ENCODE results near the gene NUP155.
"Not testable (repeated sequence)": the region's sequence is repeated elsewhere in the genome, so short reads cannot be mapped to it uniquely, and the experiment has no call there.

NUP155 gene

GRCh38 chr5:37275511-37275910, 95.4 kb downstream of the NUP155 start:
- no peak for DNase-seq (ENCODE audit: low read depth)

GRCh38 chr5:37272511-37272910, 98.4 kb downstream of the NUP155 start:
- no peak for DNase-seq (ENCODE audit: low read depth)

- DNase-seq (ENCODE audit: low read depth) = not testable (repeated sequence)
Observed at GRCh38 chr5:37268100-37268499, 102.8 kb downstream of the NUP155 start.

GRCh38 chr5:37255774-37256358, 115.0 kb downstream of the NUP155 start:
- DNase-seq (ENCODE audit: low read depth) = no peak

GRCh38 chr5:37254581-37254980, 116.3 kb downstream of the NUP155 start:
- no peak for DNase-seq (ENCODE audit: low read depth)

- no peak for DNase-seq (ENCODE audit: low read depth)
Observed at GRCh38 chr5:37251665-37252064, 119.2 kb downstream of the NUP155 start.

- DNase-seq (ENCODE audit: low read depth) = no peak
Observed at GRCh38 chr5:37249815-37250164, 121.1 kb downstream of the NUP155 start.

GRCh38 chr5:37248970-37249814, 121.7 kb downstream of the NUP155 start, which contains the start of gene CPLANE1:
Gene CPLANE1 (minus strand): TSS chr5:37249376. CDS start chr5:37247698, 1,678 bp downstream.
- DNase-seq (ENCODE audit: low read depth) = peak; percentile 42

GRCh38 chr5:37248421-37248969, 122.4 kb downstream of the NUP155 start:
- no peak for DNase-seq (ENCODE audit: low read depth)

- DNase-seq (ENCODE audit: low read depth) = no peak
Observed at GRCh38 chr5:37247496-37247895, 123.4 kb downstream of the NUP155 start.

GRCh38 chr5:37247036-37247435, 123.9 kb downstream of the NUP155 start:
- no peak for DNase-seq (ENCODE audit: low read depth)
